ENCODE data around the gene SLC35F4.
A peak's percentile ranks its signal among the peaks of the same experiment; 100 is the strongest.

Gene SLC35F4

DNA sequence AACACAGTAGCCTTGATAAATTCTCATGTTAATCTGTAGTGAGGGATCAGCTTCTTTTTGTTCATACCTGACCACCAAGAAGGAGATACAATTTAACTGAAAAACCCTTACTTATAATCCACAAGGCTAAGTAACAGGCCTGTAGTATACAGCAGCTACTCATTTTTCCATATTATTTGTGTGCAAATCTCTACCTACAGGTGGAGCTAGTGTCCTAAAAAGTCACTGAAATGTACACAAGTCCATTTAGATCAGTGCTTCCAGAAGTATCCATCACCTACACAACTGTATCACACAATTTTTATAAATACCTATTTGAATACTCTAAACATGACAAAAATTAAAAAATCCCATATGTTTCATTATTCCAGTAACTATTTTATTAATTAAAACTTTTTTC lies 173.2 kb downstream of the SLC35F4 start:
- DNase-seq (ENCODE audit: extremely low spot score), result peak; percentile 26
- ChIA-PET POLR2A (no interaction called here), CTCF (interaction anchor here (0.6 to 1.6 kb wide), 6 partner anchors 17 to 546 kb away, joined by 3 to 11 read pairs (median 4); no protein-coding TSS in a partner anchor)
- TF ChIP-seq L3MBTL2 (conservative IDR thresholded peaks at IDR 0.05) (no peak), CTBP1 (IDR thresholded peaks at IDR 0.05; ENCODE audit: borderline replicate concordance) (no peak), TARDBP (IDR thresholded peaks at IDR 0.05) (no peak)
- TF ChIP-seq, protein P1, sequence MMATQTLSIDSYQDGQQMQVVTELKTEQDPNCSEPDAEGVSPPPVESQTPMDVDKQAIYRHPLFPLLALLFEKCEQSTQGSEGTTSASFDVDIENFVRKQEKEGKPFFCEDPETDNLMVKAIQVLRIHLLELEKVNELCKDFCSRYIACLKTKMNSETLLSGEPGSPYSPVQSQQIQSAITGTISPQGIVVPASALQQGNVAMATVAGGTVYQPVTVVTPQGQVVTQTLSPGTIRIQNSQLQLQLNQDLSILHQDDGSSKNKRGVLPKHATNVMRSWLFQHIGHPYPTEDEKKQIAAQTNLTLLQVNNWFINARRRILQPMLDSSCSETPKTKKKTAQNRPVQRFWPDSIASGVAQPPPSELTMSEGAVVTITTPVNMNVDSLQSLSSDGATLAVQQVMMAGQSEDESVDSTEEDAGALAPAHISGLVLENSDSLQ (IDR thresholded peaks at IDR 0.05), result no peak

DNA sequence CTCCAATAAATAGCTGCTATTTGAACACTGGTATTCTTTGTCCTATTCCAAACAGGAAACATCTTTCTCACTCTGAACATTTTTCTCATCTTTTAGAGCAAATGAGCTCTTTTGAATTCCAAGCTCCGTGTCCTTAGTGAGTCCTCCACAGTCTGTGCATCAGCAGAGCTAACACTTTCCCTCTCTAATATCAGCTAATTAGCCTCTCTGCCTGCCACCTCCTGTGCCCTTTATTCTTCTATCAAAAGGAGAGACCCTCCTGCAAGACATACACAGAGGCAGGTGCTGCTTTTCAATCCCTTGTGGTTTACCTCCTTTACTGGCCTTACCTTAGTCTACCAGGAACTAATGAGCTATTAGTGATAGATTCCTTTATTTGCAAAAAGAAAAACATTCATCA lies 178.5 kb downstream of the SLC35F4 start:
- DNase-seq (ENCODE audit: extremely low spot score), result no peak
- TF ChIP-seq ELF4 (IDR thresholded peaks at IDR 0.05), result no peak
- TF ChIP-seq TARDBP (IDR thresholded peaks at IDR 0.05), result no peak
- no peak for TF ChIP-seq SUZ12 (IDR thresholded peaks at IDR 0.05)
- TF ChIP-seq ARNT (IDR thresholded peaks at IDR 0.05), result no peak
- no peak for TF ChIP-seq FOXM1 (IDR thresholded peaks at IDR 0.05; ENCODE audit: borderline replicate concordance)
- no peak for TF ChIP-seq HDGF (IDR thresholded peaks at IDR 0.05; ENCODE audit: borderline replicate concordance)
- no peak for TF ChIP-seq CTBP1 (IDR thresholded peaks at IDR 0.05; ENCODE audit: borderline replicate concordance)
- no peak for TF ChIP-seq SP1 (IDR thresholded peaks at IDR 0.05)
- TF ChIP-seq LEF1 (IDR thresholded peaks at IDR 0.05; ENCODE audit: borderline replicate concordance), result no peak
- POLR2A ChIA-PET, result no interaction called here
- CTCF ChIA-PET, result interaction anchor here (0.6 kb wide), 1 partner anchor 662 kb away, joined by 4 read pairs; no protein-coding TSS in a partner anchor

DNA sequence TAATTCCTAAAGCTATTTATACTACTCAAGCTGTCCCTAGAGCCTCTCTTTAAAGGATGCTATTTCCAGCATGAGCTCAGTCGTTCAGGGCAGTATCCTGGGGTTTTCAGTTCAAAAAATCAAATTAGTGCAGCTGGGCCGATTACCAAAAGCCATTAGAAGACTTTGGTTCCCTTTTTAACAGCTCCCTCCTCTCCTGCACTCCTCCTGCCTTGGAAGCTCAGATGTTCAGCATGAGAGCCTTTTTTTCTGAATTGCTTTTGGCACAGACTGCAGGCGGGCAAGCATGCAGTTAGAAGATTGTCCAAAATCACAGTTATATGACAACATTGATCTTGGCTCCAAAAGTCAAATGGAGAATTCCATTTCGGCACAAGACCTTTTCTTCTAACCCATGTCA lies 179.6 kb downstream of the SLC35F4 start:
- POLR2A ChIA-PET, result no interaction called here
- TF ChIP-seq FOXK2 (IDR thresholded peaks at IDR 0.05), result no peak
- no peak for TF ChIP-seq FOXM1 (IDR thresholded peaks at IDR 0.05; ENCODE audit: borderline replicate concordance)
- no peak for TF ChIP-seq FOXA1 (IDR thresholded peaks at IDR 0.05)
- TF ChIP-seq ZNF384 (IDR thresholded peaks at IDR 0.05), result no peak
- TF ChIP-seq L3MBTL2 (conservative IDR thresholded peaks at IDR 0.05), result no peak
- TF ChIP-seq NFRKB (IDR thresholded peaks at IDR 0.05), result no peak
- TF ChIP-seq, protein P1 (IDR thresholded peaks at IDR 0.05), result no peak
- TF ChIP-seq CTBP1 (IDR thresholded peaks at IDR 0.05; ENCODE audit: borderline replicate concordance), result no peak
- no peak for TF ChIP-seq BHLHE40 (IDR thresholded peaks at IDR 0.05; ENCODE audit: borderline replicate concordance)
- no peak for TF ChIP-seq SP1 (IDR thresholded peaks at IDR 0.05)
- no peak for TF ChIP-seq TARDBP (IDR thresholded peaks at IDR 0.05)
- TF ChIP-seq LEF1 (IDR thresholded peaks at IDR 0.05; ENCODE audit: borderline replicate concordance), result no peak
- no peak for TF ChIP-seq ELF4 (IDR thresholded peaks at IDR 0.05)
- no peak for TF ChIP-seq ARNT (IDR thresholded peaks at IDR 0.05)
- TF ChIP-seq HDGF (IDR thresholded peaks at IDR 0.05; ENCODE audit: borderline replicate concordance), result no peak
- no peak for TF ChIP-seq SUZ12 (IDR thresholded peaks at IDR 0.05)
- CTCF ChIA-PET, result no interaction called here
- DNase-seq (ENCODE audit: extremely low spot score), result no peak

DNA sequence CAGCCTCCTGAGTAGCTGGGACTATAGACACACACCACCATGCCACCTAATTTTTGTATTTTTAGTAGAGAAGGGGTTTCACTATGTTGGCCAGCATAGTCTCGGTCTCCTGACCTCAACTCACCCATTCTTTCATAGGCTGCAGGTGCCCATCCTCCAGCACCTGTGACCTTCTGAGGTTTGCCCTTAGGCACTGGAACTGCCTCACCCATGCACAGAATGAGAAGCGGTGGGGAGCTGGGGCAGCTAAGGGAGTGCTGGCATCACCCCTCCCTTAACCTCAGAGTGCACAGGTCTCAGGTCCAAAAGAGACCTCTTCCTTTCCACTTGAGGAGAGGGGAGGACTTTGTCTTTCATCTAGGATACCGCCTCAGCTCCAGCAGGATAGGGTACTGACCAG lies 194.9 kb downstream of the SLC35F4 start:
- no peak for DNase-seq (ENCODE audit: extremely low spot score)
- TF ChIP-seq SP1 (IDR thresholded peaks at IDR 0.05) (no peak), TARDBP (IDR thresholded peaks at IDR 0.05) (no peak), FOXK2 (IDR thresholded peaks at IDR 0.05) (no peak)

DNA sequence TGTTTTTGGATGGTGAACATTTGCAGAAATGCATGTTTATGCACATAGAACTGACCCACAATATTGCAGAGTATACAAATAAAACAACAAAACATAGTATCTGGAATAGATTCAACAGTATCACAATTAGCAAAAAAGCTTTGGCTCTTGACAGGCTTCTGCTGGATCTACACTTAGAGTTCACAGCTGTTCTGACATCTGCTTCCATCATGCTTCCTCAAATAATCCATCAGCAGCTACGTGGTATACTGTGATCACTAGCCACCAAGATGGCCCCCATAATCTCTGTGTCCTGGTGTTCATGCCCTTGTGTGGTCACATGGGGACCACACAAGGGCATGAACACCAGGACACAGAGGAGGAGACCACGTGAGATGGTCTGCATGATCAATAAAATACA lies 205.7 kb downstream of the SLC35F4 start:
- CTCF ChIA-PET, result no interaction called here
- no peak for DNase-seq (ENCODE audit: extremely low spot score)
- POLR2A ChIA-PET, result no interaction called here

More for the DNA sequence above, 194.9 kb downstream of the SLC35F4 start:
- CTCF ChIA-PET, result no interaction called here
- POLR2A ChIA-PET, result no interaction called here

DNA sequence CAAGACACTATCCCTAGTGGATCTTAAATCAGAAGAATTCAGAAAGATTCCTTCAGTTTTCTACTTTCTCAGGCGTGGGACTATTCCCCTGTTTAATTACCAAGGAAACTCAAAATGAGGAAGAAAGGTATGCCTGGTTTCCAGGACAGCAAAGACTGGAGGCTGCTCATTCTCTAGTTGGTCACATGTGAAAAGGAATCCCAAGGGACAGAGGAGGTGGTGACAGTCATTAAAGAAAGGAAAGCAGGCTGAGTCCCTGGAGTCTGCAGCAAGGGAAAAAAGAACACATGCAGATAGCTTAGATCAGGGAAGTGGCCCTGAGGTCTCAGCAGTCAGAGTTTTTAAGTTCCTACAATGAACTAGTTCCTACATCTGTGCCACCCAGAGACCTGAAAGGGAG lies 206.8 kb downstream of the SLC35F4 start:
- no peak for DNase-seq (ENCODE audit: extremely low spot score)
- CTCF ChIA-PET, result no interaction called here
- POLR2A ChIA-PET, result no interaction called here
- TF ChIP-seq FOXM1 (IDR thresholded peaks at IDR 0.05; ENCODE audit: borderline replicate concordance) (no peak), FOXK2 (IDR thresholded peaks at IDR 0.05) (no peak), TARDBP (IDR thresholded peaks at IDR 0.05) (no peak), ZNF384 (IDR thresholded peaks at IDR 0.05) (no peak), HDGF (IDR thresholded peaks at IDR 0.05; ENCODE audit: borderline replicate concordance) (no peak), LEF1 (IDR thresholded peaks at IDR 0.05; ENCODE audit: borderline replicate concordance) (no peak), CTBP1 (IDR thresholded peaks at IDR 0.05; ENCODE audit: borderline replicate concordance) (no peak), ELF4 (IDR thresholded peaks at IDR 0.05) (no peak), SP1 (IDR thresholded peaks at IDR 0.05) (no peak), ARNT (IDR thresholded peaks at IDR 0.05) (no peak), L3MBTL2 (conservative IDR thresholded peaks at IDR 0.05) (no peak), BHLHE40 (IDR thresholded peaks at IDR 0.05; ENCODE audit: borderline replicate concordance) (no peak)
- TF ChIP-seq, protein P1 (IDR thresholded peaks at IDR 0.05), result no peak

More for the DNA sequence above, 205.7 kb downstream of the SLC35F4 start:
- TF ChIP-seq FOXA1 (IDR thresholded peaks at IDR 0.05), result no peak
- TF ChIP-seq ELF4 (IDR thresholded peaks at IDR 0.05), result no peak
- TF ChIP-seq HDGF (IDR thresholded peaks at IDR 0.05; ENCODE audit: borderline replicate concordance), result no peak
- TF ChIP-seq SP1 (IDR thresholded peaks at IDR 0.05), result no peak

DNA sequence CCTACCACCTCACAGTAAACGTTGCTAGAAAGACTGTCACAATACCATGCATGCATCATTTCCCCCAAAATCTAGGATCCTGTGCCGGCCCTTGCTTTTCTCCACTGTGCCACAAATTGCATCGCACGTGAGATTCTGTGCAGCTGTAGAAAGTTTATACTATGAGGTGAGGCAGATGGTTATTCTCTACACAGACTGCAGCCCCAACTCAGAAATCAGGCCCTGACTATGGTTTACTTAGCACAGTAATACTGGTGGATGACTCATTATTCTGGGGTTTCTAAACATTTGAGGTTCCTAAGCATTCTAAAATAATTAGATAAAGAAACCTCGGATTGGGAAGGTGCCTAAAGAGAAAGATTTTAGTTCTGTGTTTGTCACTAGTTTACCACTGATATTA lies 208.4 kb downstream of the SLC35F4 start:
- POLR2A ChIA-PET, result no interaction called here
- TF ChIP-seq NFRKB (IDR thresholded peaks at IDR 0.05) (no peak), ARNT (IDR thresholded peaks at IDR 0.05) (no peak), FOXK2 (IDR thresholded peaks at IDR 0.05) (no peak), HDGF (IDR thresholded peaks at IDR 0.05; ENCODE audit: borderline replicate concordance) (no peak), ZNF384 (IDR thresholded peaks at IDR 0.05) (no peak), FOXA1 (IDR thresholded peaks at IDR 0.05) (no peak), ELF4 (IDR thresholded peaks at IDR 0.05) (no peak), LEF1 (IDR thresholded peaks at IDR 0.05; ENCODE audit: borderline replicate concordance) (no peak), SP1 (IDR thresholded peaks at IDR 0.05) (no peak), FOXM1 (IDR thresholded peaks at IDR 0.05; ENCODE audit: borderline replicate concordance) (no peak)
- CTCF ChIA-PET, result no interaction called here
- no peak for DNase-seq (ENCODE audit: extremely low spot score)

Data from HEK293T (cell line).